AG08396 (cell line): Measurements from ENCODE around the gene PCGF3.
"Not testable (repeated sequence)": the region's sequence is repeated elsewhere in the genome, so short reads cannot be mapped to it uniquely, and the experiment has no call there.

Source experiments
- DNase-seq: peaks from one replicate; pipeline ENCODE4 v3.0.0; 2012; ENCODE audit warnings: low spot score, mixed read lengths

Gene PCGF3

DNA sequence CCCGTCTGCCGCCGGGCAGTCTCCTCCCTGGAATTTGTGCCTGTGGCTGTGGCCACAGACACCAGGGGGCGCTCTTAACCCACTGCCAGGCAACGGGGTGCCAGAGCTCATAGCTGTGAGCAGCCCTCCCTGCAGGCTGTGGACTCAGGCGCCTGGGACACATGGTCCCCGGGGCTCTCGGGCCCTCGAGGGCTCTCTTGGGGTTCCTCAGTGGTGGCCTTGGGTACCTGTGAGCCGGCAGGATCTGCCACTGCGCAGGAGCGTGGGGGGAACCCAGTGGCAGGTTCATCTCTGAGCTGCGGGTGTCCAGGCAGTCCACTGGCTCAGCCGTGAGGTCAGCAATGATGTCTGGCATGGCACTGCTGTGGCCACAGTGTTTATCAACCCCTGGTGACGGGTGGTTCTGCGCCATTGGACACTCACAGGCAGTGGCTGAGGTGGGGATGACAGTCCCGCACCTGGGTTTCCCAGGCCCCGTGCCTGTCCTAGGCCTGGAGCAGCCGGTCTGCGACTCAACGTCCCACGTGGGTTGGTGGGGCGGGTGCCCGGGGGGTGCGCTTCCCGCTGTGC, 37.2 kb downstream of the PCGF3 start:
- DNase-seq, result peak; percentile 93

DNA sequence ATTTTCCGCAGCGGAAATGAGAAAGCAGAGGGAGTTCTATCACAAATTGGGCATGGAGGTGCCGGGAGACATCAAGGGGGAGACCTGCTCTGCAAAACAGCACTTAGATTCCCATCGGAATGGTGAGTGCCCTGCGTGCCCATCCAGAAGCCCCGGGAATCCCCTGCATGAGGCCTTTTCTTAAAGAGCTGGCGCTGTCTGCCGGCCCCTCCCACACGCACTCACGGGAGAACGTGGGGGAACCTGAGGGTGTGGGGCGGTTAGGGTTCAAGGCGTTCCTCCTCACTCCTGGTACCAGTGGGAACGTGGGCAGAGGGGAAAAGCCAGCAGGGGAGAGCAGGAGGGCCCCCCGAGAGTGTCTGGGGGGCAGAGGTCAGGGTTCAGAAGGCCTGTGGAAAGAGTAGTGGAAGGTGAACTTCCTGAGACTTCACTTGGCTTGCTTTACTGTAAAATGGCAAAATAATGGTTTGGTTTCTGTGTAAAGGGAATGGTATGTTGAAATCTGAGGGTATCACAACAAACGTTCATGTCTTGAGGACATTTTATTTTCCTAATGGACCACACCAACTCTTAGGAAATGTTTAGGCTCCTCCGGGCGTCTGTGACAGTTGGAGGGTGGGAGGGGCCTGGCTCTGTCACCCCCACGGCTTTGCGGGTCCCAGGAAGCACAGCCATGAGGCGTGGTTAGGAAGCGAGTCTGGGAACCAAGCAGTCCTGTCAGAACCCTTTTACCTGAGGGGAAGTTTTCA, 38.0 kb downstream of the PCGF3 start:
- DNase-seq, result peak; percentile 65

DNA sequence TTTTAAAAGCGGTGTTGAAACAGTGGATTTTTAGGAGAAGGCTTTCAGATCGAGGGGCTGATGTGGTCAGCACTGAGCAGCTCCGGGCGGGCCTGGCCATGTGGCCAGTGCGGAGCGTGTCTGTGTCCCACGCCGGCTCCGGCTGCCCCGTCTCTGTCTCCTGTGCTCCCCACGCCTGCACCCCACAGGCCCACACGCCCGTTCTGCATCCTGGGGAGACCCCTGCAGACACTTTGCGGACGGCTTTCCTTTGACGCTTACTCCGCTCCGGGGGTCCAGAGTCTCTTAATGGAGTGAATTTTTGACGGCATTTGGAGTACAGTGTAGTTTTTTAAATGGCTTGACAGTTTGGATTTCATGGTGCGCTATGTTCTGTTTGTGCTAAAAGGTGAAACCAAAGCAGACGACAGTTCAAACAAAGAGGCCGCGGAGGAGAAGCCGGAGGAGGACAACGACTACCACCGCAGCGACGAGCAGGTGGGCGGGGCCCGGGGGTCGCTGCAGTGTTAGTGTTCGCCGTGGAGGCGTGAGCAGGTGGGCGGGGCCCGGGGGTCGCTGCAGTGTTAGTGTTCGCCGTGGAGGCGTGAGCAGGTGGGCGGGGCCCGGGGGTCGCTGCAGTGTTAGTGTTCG, 38.7 kb downstream of the PCGF3 start:
- DNase-seq, result no peak

DNA sequence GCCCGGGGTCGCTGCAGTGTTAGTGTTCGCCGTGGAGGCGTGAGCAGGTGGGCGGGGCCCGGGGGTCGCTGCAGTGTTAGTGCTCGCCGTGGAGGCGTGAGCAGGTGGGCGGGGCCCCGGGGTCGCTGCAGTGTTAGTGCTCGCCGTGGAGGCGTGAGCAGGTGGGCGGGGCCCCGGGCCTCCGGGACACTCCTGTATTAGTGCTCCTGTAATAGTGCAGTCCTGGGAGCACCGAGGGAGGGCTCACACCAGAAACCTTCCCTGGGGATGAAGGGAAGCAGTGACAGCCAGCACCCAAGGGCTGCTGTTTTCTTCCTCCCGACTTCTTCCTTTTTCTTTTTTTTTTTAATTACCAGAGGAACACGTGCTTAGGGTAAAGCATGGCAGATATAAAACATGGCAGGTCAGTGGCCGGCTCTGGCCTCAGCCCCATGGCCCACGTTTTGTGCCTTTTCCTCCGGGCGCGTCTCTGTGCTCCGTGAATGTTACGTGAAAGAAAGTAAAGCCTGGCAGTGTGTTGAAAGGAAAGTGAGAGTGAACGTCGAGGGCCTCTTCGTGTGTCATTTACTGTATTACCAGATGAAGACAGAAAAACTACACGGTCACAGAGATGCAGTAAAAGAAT, 42.0 kb downstream of the PCGF3 start:
- no peak for DNase-seq

DNA sequence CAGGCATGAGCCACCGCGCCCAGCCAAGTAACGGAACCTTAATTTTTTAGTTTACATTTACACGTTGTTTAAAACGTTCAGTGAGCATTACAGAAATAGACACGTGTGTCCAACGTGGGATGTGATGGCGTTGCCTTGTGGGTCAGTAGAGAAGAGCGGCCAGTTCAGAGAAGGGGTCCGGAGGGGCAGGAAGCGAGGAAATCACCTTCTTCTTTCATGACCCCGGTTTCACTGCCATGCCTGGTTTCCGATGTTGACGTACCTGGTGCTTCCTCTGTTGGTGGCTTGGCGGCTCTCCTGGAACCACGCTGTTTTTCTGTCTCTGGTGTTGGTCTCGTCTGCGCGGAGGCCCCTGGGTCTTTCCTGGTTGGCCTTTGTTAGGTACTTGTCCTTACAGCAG, 42.8 kb downstream of the PCGF3 start:
- no peak for DNase-seq

DNA sequence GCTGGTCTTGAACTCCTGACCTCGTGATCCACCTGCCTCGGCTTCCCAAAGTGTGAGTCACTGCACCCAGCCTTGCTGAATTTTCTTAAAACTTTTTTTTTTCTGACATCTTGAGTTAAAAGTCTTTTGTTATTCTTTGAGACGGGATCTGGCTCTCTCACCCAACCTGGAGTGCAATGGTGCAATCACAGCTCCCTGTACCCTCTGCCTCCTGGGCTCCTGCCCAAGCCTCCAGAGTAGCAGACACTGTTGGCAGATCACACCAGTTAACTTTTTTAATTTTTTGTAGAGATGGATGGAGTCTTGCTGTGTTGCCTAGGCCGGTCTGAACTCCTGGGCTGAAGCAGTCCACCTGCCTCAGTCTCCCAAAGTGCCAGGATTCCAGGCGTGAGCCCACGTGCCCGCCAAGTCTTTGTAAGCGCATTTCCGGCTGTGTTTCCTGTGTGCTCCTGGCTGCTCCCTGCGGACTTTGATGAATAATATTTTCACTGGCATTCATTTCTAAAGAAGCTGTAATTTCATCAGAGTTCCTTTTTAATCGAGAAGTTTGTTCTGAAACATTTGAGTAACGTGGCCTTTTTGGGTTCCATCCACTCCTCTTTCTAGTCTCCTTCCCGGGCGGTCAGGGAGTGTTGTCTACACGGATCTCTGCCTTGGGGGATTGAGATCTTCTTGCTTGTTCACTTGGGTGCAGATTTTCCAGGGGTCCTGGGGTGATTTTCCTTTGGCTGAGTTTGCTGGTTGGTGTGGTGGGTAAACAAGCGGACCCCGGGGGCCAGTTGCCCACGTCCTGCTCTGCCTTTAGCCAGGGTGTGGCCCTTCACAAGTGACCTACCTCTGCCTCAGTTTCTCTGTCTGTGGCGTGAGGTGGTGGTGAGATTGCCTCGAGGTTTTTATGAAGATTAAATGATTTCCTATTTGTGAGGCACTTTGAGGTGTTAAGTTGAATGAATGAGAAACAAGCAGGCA, 44.4 kb downstream of the PCGF3 start:
- no peak for DNase-seq

DNA sequence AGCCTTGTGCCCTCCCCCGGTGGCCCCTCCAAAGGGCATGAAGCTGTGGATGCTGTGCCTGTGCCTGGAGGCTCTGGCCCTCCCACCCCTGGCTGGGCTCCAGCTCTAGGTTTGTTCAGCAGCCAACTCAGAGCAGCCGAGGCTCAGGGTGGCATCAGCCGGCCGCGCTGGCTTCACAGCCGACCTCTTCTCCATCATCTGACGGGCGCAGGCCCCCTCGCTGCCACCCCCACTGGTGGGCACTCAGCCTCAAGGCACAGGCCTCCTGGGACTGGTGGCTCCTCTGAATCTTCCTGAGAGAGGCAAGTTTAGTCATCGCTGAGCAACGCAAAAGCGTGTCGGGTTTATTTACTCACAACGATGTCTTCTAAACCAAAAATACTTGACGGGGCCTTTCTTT, 46.0 kb downstream of the PCGF3 start:
- no peak for DNase-seq

DNA sequence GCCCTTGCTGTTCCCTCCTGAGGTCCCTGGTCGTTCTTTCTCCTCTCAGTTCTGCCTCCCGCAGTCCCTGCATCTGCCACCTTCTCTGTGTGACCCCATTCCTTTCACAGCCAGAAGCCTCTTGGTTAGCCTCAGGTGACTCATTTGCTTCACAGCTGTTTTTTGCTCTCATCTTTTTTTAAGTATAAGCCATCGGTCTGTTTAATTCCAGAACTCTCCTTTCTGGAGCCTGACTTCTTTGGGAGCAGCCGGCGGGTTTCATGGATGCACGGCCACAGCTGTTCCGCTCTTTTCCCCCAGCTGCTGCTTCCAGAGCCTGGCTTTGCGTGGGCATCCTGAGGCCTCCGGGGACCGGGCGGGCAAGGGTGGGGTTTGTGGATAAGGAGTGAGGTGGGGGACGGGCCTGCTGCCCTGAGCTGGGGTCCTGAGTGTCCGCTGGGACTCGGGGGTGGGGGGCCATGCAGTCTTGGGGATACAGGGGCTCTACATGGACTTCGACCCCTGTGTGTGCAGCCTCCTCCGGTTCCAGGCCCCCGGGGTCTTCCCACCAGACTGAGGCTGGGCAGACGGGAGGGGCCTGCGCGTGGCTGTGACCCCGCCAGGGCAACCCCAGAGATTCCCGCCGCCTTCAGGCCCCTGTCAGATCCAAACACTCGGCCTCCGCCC, 46.7 kb downstream of the PCGF3 start:
- DNase-seq, result no peak

DNA sequence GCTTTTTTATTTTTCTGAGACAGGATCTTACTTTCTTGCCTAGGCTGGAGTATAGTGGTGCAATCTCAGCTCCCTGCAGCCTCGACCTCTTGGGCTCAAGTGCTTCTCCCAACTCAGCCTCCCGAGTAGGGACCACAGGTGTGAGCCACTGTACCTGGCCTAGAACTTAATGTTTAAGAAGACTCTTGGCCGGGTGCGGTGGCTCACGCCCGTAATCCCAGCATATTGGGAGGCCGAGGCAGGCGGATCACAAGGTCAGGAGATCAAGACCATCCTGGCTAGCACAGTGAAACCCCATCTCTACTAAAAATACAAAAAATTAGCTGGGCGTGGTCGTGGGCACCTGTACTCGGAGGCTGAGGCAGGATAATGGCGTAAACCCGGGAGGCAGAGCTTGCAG, 47.6 kb downstream of the PCGF3 start:
- DNase-seq, result not testable (repeated sequence)

DNA sequence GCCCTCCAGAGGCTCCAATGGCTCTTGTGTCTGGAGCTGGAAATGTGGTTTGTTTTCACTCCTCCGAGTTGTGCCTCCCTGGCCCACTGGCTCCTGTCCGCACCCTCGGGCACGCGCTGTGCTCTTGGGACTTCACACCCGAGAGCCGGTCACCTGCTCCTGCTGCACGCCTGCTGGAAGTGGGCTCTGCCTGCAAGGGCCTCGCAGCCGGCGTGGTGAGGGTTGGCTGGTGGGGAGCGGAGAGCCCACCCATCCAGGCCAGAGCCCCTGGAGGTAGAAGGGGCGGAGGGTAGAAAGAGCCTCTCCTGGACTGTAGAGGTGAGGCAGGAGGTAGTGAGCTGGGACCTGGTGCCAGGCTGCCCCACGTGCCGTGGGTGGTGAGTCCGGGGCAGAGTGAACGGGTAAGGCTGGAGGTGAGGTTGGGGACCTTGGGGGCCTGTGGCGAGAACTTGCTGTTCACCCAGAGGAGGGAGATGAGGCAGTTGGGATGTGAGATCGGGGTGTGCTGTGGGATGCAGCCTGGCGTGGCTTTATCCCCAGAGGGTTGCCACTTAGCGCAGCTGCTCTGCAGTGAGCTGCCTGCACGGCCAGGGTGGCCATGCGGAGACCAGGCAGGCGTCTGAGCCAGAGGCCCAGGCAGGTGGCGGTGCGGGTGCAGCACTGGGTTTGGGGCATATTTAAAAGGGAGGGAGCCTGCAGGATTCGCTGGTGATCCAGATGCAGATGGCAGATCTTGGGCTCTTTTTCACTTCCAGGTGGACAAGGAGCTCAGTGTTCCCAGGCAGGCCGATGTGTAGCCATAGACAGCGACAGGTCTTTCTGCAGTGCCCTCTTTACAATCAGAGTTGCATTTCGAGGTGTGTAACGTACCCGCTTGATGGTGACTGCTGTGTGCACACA, 48.8 kb downstream of the PCGF3 start:
- no peak for DNase-seq

DNA sequence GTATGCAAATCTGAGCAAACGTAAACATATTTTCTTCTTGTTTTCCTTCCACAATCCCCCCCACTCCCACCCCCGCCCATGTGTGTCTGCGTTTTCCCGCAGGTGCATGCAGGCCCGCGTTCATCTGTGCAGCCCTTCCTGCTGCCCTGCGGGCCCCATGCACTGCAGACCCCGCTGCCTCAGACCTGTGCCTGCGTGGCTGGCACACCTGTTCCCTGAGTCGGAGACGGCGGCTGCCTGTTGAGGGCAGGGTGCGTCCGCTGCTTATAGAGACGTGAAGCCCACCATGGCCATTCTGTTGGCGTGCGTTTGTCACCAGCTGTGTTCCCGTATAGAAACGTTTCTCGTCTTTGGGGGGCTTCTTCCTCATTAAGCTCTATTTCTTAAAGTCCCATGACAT, 51.5 kb downstream of the PCGF3 start:
- DNase-seq, result no peak

DNA sequence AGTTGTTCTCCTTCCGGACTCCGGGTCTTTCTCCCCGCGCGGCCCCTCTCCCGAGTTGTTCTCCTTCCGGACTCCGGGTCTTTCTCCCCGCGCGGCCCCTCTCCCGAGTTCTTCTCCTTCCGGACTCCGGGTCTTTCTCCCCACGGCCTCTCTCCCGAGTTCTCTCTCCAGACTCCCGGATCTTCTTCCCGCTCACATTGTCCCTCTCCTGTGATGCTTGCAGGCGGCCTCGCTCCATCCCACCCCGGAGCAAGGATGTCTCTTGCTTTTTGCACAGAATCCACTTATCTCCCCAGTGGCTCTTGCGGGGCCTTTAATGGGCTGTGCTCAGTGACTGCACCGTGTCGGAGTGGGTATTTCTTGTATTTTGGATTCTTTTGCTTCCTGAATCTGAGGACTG, 54.2 kb downstream of the PCGF3 start:
- not testable (repeated sequence) for DNase-seq

DNA sequence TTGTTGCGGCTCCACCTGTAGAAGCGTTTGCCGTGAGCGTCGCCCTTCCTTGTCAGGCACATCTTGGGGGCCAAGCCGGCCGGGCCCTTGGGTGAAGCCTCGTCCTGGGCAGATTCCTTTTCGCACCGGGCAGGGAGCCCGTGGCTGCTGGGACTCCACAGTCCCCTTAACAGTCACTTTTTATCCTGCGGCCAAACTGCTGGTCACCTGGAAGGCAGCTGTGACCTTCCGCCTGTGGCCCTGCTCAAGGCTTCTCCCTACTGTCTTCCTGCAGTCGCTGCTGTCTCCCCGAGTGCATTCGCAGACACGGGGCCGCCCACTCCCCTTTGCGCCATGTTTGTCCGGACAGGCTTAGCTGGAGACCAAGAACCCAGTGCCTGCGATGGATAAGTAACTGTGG, 55.0 kb downstream of the PCGF3 start:
- DNase-seq, result no peak

DNA sequence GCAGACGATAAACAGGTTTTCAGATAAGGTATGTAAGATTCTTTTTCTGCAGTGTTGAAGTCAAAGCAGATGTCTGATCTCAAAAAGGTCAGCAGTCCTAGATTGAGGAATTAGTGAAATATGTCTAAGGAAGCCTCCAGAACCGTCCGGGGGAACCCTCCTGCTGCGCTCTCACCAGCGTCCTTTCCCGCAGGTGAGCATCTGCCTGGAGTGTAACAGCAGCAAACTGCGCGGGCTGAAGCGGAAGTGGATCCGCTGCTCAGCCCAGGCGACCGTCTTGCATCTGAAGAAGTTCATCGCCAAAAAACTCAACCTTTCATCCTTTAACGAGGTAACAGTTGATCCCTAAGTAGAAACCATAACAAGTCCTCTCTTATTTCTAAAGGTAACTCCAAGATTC, 55.5 kb downstream of the PCGF3 start:
- no peak for DNase-seq

DNA sequence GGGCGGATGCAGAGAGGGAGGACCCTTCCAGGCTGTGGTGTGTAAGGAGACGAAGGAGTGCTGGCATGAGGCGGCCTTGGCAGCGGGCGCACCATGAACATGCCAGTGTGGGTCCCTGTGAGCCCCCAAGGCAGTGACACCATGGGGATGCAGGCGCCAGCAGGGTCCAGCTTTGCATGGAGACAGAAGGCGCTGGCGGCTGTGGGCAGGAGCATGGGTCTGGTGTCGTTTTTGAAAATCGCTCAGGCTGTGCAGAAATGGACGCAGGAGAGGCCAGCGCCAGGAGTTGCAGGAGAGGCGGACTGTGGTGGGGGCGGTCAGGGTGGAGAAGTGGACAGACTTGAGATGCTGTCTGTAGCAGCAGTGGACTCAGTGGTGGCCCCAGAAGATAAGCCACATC, 56.1 kb downstream of the PCGF3 start:
- DNase-seq, result no peak

DNA sequence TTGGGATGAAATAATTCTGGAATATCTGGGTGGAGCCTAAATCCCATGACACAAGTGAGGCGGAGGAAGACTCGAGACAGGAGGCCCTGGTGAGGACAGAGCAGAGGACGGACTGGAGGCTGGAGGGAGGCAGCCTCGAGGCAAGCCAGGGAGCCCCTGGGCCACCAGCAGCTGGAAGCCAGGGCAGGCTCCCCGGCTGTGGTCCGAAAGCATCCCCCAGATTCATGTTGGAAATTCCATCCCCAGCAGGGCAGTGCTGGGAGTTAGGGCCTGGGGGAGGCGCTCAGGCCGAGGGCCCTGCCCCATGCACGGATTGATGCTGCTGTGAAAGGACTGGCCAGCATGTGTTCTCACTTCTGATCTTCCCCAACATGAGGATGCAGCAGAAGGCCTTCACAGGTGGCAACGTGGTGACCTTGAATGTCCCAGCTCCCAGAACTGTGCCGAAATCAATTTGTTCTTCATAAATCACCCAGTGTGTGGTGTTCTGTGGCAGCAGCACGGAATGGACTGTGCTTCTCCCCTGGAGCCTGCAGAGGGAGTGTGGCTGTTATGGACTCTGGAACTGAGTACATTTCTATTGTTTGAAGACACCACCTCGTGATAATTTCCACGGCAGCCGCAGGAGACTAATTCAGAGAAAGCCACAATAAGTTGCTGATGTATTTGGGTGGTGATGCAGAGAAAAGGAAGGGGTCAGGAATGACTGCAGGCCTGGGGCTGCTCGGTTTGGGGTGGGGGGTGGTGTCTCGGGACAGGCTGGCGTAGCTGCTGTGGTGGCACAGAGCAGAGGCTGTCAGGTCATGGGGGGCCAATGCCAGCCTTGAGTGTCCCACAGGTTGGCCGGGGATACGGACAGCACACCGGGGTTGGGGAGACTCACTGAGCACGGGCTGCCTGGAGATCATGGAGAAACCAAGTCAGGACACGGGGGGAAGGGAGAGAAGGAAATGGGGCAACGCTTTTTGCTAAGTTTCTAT, 56.9 kb downstream of the PCGF3 start:
- no peak for DNase-seq

DNA sequence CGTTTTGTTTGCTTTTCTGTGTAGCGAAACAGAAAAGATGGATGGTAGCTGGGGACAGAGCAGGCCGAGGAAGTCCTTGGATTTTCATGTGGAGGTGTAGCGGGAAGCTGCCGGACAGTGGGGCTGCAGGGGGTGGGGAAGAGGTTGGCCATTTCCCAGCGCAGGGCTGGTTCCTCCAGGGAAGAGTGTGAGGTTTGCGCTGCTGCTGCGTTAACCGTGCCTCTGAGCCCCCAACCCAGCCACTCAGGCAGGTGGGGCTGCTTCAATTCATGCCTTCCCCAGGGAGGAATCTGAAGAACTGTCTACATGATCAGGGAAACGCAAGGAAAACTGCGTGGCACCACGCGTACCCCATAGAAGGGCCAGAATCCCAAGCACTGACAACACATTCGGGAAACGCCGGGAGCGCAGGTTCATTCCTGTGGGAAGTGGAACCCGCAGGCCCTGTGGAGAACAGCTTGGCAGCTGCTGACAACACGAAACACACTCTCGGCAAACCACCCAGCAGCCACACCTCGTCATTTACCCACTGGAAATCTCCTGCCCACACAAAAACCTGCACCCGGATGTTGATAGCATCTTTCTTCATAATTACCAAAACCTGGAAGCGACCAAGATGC, 57.7 kb downstream of the PCGF3 start:
- DNase-seq, result no peak

DNA sequence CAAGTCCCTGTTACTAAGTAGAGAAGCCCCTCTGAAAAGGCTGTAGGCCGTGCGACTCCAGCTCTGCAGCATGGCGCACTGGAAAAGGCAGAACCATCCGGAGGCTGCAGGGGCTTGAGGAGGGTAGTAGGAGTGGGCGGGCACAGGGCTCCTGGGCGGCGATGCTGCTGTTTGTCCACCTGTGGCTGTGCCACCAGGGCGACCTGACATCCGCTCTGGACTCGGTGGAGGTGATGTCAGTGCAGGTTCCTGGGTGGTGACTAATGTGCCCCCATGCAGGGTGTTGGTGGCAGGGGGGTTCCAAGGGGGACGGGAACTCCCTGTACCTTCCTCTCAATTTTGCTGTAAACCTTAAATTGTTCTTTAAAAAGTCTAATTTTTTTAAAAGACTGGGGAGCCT, 58.3 kb downstream of the PCGF3 start:
- DNase-seq, result no peak
